Panc1 (cell line): ENCODE results near the gene FAM90A1.
"Not testable (repeated sequence)": the region's sequence is repeated elsewhere in the genome, so short reads cannot be mapped to it uniquely, and the experiment has no call there.

Experiments used
- CTCF ChIP-seq: fragments of 450-650 bp; IDR thresholded peaks from 2 replicates; pipeline ENCODE4 v1.5.1; 2017; ENCODE audit warnings: mild to moderate bottlenecking
- POLR2AphosphoS5 ChIP-seq: IDR thresholded peaks from 2 replicates; pipeline ENCODE4 v1.6.1; 2012; ENCODE audit warnings: mild to moderate bottlenecking, low read depth, low read length, moderate library complexity
- REST ChIP-seq, 2 experiments: IDR thresholded peaks; 2 replicates each; pipeline ENCODE4 v1.6.1; 2011 to 2012; ENCODE audit warnings: low read depth in 2 of 2, control low read depth in 1 of 2, low read length in 1 of 2, mild to moderate bottlenecking in 1 of 2, moderate library complexity in 1 of 2; ENCODE audit not compliant: insufficient read depth in 1 of 2
- SIN3A ChIP-seq: IDR thresholded peaks from 2 replicates; pipeline ENCODE4 v1.6.1; 2012; ENCODE audit warnings: low read depth, mild to moderate bottlenecking, low read length, moderate library complexity, borderline replicate concordance; ENCODE audit not compliant: insufficient read depth
- TCF7L2 ChIP-seq: IDR thresholded peaks from 2 replicates; pipeline ENCODE4 v1.6.1; 2011; ENCODE audit warnings: mild to moderate bottlenecking, low read depth, low read length, inconsistent platforms

DNA sequence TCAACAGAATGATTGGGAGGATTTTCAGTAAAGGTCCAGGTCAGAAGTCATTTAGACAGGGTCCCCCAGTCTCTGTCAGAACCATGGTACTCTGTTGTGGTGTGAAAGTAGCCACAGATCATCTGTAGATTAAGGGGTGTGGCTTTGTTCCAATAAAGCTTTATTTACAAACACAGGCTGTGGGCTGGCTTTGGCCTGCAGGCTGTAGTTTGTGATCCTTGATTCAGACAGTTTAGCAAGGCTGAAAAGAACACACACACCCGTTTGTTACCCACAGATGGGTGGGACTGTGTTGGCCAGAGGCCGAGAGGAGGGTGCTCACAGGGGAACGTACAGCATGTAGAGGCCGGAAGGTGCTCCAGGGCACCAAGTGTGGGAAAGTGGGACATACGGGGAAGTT lies 3.6 kb upstream of the FAM90A1 start:
- TF ChIP-seq CTCF; REST (IDR thresholded peaks at IDR 0.05; ENCODE audit: insufficient read depth in 1 of 2, low read depth in 2 of 2, low read length in 1 of 2); POLR2AphosphoS5; TCF7L2; SIN3A: not testable (repeated sequence)
